NCI-H128 (cell line): ENCODE measurements around the gene RALA.
A peak's percentile ranks its signal among the peaks of the same experiment; 100 is the strongest.
"Not testable (repeated sequence)": the region's sequence is repeated elsewhere in the genome, so short reads cannot be mapped to it uniquely, and the experiment has no call there.

ENCODE experiments used
- DNase-seq: peaks from one replicate; lab custom pipeline; 2025; ENCODE audit not compliant: unreplicated experiment; lab: John Stamatoyannopoulos, UW

RALA gene

DNA sequence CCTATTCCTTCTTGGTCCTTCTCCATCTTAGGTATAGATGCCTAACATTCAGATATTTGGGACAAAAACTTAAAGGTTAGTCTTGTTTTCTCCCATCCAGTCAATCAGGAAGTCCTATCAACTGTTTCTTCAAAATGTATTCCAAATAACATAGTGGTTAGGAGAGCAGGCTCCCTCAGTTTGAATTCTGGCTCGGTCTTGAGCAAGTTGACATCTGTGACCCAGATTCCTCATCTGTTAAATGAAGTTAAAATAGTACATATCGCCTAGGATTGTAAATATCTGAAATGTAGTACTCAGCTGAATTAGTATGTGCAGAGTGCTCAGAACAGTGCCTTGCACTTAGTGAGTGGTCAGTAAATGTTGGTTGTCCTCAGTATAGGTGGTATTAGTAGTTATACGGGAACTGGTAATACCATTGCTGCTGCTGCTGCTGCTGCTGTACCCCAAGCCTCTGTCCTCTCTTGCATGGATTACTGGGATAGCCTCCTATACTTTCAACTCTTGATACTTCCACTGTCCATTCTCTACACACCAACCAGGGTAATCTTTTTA, 58.6 kb downstream of the RALA start:
- no peak for DNase-seq

- DNase-seq = no peak
Observed at GRCh38 chr7:39683216-39683845, 60.0 kb downstream of the RALA start.

DNA sequence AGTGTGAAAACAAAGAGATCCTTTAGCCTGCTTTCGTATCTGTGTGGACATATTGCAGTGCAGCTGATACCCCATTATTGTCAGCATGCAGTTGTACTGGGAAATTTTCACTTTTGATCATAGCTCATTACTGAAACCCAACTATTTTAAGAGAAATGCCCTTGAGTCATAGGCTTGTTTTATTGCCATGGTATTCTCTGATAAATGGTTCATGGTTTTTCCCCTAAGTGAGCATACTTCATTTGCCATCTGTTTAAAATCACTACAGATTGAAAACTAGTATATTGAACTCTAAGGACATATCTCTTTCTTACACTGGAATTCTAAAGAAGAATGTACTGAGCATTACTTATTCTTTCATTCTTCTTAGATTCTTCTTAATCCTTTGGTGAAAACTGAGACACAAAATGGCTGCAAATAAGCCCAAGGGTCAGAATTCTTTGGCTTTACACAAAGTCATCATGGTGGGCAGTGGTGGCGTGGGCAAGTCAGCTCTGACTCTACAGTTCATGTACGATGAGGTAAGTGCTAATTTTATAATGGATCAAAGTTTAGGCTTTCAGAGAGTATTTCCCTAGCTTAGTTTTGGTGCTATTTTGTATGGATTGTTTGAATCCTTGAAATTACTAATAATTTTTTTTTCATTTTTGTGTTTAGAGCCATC, 63.0 kb downstream of the RALA start:
- DNase-seq = no peak

GRCh38 chr7:39688611-39689480, 65.5 kb downstream of the RALA start:
- no peak for DNase-seq

DNA sequence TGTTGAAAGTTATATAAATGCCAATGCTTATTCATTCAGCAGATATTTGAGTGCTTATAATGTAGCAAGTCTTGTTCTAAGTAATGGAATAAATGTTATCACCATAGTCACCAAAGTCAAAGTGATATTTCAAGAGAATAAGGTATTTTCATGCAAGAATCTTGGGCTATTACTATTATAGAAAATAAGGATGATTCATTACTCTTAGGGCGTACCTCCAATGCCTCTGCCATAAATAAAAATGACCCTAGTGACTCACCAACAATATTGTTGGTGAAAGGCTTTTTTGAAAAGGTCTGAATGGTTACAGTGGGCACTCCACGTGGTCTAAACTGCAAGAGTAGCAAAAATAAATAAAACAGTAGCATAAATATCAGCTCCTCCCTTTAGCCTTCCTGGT, 68.4 kb downstream of the RALA start:
- DNase-seq = no peak

DNA sequence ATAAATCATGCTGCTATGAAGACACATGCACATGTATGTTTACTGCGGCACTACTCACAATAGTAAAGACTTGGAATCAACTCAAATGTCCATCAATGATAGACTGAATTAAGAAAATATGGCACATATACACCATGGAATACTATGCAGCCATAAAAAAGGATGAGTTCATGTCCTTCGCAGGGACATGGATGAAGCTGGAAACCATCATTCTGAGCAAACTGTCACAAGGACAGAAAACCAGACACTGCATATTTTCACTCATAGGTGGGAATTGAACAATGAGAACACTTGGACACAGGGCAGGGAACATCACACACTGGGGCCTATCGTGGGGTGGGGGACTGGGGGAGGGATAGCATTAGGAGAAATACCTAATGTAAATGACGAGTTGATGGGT, 69.7 kb downstream of the RALA start:
- not testable (repeated sequence) for DNase-seq

DNA sequence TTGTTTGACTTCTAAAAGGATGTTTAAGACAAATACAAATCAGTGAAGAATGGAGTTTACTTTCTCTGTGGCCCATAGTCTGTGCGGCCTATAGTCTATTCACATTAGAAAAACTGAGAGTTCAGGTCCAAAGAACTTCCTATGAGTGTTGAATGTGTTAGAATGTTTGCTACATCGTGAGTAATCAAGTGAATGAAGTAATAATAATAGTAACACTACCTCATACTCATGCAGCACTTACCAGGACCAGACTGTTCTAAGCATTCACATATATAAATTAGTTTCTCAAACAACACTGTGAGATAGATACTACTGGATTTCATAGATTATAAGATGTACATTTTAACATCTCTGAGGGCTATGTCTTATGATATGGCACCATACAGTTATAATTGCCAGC, 70.4 kb downstream of the RALA start:
- no peak for DNase-seq

GRCh38 chr7:39695852-39696586, 72.6 kb downstream of the RALA start:
- no peak for DNase-seq

- no peak for DNase-seq
Observed at GRCh38 chr7:39696631-39697030, 73.3 kb downstream of the RALA start.

GRCh38 chr7:39697483-39697882, 74.1 kb downstream of the RALA start:
- no peak for DNase-seq

- no peak for DNase-seq
Observed at GRCh38 chr7:39700165-39700564, 76.8 kb downstream of the RALA start.

DNA sequence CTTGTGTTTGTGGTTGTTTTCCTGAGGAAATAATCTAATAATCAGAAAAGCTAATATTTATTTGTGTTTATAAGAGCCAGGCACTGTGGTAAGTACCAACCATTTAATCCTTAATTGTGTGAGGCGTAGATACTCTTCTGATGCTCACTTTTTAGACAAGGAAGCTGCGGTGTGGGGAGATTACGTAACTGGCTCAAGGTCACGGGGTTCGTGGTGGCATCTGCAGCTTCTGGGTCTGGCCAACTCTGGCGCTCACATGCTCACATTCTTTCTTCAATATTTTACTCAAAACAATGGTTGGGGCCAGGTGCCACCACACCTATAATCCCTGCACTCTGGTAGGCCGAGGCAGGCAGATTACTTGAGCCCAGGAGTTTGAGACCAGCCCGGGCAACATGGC, 77.6 kb downstream of the RALA start:
- DNase-seq = no peak

DNA sequence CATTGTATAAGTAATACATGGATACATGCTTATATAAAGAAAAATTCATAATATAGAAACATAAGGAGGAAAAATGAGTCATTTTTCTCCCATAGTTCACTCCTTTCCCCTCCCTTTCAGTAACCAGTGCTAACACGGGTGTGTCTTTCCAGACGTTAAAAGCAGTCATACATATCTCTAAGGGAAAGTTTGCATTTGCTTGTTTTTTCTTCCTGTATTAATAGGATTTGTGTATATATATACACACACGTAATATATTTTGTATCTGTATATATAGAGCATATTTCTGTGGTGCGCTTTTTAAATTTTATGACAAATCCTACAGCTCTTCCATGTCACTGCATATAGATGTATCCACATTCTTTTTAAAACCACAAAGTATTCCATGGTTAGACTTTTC, 78.8 kb downstream of the RALA start:
- no peak for DNase-seq

DNA sequence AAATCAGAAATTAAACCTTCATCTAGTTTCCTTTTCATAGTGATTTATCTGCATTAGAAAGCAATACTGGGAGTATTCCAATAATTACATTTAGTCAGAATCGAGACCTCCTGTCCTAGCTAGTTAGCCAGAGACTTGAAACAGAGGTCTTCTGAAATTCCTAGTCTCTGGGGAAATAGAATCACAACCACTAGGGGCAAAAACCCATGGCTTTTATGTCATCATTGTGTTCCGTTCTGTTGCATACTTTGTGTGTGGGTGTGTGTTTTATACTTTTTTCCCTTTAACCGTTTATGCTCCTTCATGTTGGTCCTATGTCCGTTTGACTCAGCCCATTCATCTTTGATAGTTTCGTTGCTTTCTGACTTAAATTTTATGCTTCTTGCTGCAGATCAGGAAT, 79.8 kb downstream of the RALA start:
- DNase-seq = no peak

DNA sequence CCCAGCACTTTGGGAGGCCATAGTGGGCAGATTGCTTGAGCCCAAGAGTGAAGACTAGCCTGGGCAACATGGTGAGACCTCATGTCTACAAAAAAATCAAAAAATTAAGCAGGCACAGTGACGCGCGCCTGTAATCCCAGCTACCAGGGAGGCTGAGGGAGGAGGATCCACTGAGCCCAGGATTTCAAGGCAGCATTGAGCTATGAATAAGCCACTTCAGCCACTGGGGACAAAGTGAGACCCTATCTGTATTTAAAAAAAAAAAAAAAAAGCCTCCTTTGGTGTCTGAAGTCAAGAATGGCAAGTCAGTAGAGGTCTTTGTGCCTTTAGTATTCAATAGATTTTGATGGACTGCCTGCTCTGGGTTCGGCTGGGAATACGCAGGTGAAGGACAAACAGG, 85.7 kb downstream of the RALA start:
- no peak for DNase-seq

GRCh38 chr7:39709768-39710311, 86.5 kb downstream of the RALA start:
- peak; percentile 84 for DNase-seq

DNA sequence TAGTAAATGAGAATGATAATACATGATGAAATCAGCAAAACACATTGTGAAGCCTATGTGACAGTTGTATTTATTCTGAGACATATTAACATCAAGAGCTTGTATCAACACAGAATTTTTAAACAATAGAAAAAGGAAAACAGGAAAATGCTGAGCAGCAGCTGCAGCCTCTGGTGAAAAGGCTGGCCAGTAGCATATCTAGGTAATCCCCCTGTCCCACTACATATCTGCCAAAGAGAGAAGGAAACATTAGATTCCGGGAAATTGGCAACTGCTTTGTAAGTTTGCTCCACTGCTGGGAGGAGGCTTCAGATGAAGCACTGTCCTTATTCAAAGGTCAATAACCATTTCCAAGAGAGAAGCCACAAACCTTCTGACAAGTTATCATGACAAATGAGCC, 89.4 kb downstream of the RALA start:
- no peak for DNase-seq

- DNase-seq = no peak
Observed at GRCh38 chr7:39714447-39715091, 91.2 kb downstream of the RALA start.

DNA sequence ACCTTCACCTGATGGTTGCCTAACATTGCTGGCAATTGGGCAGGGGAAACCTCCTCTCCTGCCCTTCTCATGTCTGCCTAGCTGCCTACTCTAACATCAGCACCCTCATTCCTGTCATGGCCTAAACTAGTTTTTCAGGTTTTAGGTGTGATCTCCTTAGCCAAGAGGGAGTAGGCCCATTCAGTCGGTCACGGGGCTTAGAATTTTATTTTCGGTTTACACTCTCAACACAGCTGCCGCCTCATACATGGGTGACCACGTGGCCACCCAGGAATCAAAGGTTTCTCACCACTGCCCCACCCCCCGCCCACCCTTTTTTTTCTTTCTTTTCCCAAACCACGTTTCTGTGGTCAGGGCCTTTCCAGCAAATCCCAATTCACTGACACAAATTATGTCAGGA, 97.2 kb downstream of the RALA start:
- no peak for DNase-seq

DNA sequence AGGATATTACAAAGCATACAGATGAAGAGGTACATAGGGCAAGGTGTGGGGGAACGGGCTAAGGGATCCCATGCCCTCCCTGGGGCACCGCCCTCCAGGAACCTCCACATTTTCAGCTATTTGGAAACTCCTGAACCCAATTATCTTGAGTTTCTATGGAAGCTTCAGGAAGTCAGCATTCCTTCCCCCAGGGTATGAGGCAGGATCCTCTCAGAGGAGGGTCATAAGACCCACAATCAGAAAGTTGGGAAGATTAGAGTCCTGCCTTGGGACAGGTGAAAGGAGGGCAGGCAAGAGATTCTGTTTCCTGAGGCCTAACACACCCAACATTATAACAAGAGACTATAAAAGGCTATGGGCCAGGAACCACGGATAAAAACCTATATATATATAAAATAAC, 98.0 kb downstream of the RALA start:
- no peak for DNase-seq
